NOMO-1 (cell line): ENCODE results near the gene MINDY1.

ENCODE experiments used
- DNase-seq, 2 experiments: peaks; one replicate each; lab custom pipeline; 2025; ENCODE audit not compliant: unreplicated experiment in 2 of 2; lab: John Stamatoyannopoulos, UW

The MINDY1 gene

DNA sequence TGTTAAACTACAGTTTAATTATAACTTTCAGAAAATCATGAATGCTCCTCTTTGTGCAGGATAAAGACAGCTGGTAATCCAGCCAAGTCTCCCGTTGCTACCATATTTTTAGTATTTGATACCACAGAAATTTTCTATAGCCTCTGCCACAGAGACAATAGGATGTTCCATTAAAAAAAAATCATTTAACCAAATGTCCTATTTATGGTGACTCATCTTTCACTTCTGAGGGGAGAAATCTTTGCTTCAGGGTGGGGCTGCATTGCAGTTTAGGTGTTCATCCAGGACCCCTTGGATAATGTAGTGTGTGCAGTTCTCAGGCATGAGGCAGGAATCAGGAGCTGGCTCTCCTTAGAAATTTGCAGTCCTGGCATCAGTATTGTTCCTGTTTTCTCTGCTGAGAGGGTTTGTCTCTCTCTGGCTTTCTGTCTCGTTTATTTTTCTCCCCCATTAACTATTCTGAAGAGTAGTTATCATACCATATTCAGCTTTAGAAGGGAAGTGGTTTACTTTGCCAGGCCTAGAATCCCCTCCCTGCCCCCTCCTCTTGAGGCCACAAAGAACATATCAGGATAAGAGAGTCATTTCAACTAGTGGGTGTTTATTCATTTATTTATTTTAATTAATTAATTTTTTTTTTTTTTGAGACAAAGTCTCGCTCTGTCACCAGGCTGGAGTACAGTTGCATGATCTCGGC, 4.6 kb upstream of the MINDY1 start:
- DNase-seq: no peak

- no peak for DNase-seq
Measured at GRCh38 chr1:151010346-151010726, 3.6 kb upstream of the MINDY1 start.

GRCh38 chr1:151009674-151010345, 3.1 kb upstream of the MINDY1 start:
- no peak for DNase-seq

- DNase-seq: no peak
Measured at GRCh38 chr1:151009206-151009587, 2.5 kb upstream of the MINDY1 start.

- DNase-seq: peak; percentile 92 to 95
Measured at GRCh38 chr1:151008244-151009205, 1.8 kb upstream of the MINDY1 start, which contains the start of gene PRUNE1. PRUNE1 (plus strand) TSS chr1:151008449; CDS start chr1:151008633, 184 bp downstream.

- no peak for DNase-seq
Measured at GRCh38 chr1:151007853-151008243, 1.1 kb upstream of the MINDY1 start.

DNA sequence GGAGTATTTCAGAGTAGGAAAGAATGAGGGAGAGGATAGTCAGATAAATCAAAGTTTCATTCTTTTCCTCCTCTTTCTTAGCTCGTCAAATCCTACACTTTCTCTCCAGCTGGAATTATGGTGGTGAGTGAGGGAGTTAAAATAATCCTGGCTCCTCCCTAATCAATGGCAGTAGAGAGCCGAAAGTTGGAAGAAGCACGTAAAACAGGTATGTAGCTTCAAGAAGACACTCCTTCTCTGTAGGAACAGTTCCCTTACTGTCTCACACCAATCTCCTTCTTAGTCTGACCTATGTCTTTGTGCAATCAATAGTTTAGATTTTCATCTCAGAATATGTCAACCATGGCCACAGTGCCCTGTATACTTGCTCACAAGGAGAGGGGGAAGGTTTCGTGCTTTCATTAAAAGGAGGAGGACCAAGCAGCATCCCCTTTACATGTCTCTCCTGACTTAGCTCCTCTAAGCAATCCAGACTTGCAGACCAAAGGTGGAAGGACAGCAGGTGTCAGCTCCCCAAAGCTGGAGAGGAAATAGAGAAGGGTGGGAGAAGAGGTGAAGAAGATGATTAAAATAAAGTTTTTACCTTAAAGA, 878 bp downstream of the MINDY1 start:
- DNase-seq: peak in 1 of 2 experiments; percentile 10

- peak; percentile 38 to 67 for DNase-seq
Measured at GRCh38 chr1:151003180-151003579, 3.5 kb downstream of the MINDY1 start.

DNA sequence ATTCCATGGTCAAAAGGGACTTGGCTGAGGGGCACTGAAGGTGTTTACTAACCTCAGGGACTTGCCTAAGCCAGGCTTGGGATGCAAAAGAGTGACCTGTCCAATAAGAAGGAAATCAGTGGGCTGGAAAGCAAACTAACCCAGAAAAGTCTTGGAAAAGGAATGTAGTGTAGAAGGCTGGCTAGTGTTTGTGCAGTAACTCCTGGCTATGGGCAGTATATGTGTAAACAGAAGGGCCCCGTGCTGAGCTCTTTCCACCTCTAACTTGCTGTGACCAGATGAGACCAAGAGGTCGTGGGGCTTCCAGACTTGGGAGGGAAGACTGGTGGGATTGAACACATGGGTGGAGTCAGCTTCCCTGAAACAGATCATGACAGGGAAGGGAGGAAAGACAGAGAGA, 4.1 kb downstream of the MINDY1 start:
- no peak for DNase-seq

DNA sequence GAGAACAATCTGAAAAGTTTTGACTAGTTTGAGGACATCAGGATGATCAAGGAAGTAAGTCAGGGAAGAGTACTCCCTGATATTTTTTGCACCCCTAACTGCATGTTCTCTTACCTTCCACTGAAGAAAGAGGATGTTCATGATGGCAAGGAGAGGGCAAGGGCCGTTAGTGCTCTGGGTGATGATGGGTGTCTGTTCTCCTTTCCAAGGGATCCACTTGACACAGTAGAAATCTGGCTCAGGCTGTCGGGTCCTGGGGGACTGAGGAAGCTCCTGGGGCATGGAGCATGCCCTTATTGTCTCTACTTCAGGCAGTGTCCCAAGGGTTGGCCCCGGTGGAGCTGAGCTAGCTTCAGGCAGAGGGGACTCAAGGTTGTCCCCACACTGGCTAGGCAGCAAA, 4.7 kb downstream of the MINDY1 start:
- DNase-seq: no peak

DNA sequence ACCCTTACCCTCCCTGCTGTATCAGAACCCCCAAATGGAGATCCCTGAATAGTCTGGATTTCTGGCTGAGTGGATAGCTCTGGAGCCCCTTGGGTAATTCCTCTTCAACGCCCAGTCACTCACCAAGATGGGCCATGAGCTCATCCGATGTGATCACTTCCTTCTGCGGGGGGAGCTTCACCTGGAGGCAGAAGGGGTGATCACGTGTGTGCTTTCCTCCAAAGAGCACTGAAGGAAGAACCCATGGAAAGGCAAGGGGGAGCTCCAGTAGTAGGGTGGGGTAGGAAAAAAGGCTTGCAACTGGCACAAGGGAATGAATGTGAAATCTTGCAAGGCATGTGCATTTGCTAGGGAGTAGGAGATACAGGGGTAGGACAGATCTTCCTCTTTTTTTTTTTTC, 5.1 kb downstream of the MINDY1 start:
- peak in 1 of 2 experiments; percentile 35 for DNase-seq

- DNase-seq: no peak
Measured at GRCh38 chr1:151000408-151000807, 6.3 kb downstream of the MINDY1 start.

GRCh38 chr1:150999926-151000325, 6.8 kb downstream of the MINDY1 start:
- no peak for DNase-seq

DNA sequence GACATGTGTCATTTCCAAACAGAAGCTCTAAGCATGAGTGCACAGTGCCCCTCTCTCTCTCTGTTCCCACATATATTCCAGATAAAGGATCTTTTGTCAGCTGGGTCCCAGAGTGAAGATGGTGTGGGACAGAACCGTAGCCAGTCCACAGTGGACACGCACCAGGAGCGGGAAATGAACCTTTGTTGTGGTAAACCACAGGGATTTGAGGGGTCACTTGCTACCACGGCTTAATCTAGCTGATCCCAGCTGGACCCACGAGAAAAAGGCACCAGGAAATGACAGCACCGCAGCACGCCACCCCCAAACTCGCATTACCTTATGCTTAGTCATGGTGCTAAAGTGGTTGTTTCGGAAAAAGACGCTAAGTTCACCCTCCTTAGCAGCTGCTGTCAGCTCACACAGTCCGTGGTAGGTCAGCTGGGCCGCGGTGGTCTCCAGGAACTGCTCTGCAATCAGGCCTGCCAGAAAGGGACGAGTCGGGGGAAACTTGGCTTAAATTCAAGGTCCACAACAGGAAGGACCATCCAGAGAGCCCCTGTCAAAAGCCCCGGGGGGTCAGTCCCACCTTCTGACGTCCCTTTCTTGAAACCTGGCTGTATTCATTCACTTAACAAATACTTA, 7.5 kb downstream of the MINDY1 start:
- DNase-seq: no peak

DNA sequence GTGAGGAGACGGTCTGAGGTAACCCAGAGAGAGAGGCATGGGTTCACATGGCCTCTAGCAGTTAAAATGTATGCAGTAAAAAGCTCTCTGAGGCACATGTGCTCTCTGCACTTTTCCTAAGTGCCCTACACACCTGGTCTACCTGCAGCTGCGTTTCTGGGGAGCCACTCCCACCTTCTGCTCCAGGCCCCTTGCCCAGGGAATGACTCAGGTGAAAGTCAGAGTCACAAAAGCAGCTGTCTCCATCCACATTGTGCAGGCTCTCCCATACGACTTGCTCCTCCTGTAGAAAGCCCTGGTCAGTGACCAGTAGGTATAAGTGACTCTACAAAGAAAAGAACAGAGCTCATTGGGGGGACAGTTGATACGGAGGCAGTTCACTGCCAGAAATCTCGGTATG, 8.8 kb downstream of the MINDY1 start:
- DNase-seq: no peak

- DNase-seq: no peak
Measured at GRCh38 chr1:150997126-150997872, 9.4 kb downstream of the MINDY1 start.

- no peak for DNase-seq
Measured at GRCh38 chr1:150995896-150996295, 10.8 kb downstream of the MINDY1 start.

GRCh38 chr1:150995460-150995859, 11.2 kb downstream of the MINDY1 start:
- no peak for DNase-seq

DNA sequence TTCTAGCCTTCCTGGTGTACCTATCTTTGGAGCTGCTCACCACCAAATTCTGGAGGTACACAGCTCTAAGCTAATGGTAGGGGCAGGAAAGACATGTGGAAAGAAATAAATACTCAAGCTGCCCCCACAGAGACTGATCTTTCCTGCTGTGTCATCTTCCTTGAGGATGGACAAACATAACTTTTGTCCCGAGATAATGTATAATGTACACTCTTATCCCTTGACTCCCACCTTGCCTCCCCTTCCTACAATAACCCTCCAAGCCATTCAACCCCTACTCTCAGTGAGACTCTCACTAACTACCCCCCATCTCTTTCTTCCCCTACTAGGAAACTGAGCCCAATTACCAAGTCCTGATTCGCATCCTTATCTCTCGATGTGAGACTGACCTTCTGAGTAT, 12.5 kb downstream of the MINDY1 start:
- DNase-seq: no peak

GRCh38 chr1:150992626-150993025, 14.1 kb downstream of the MINDY1 start:
- no peak for DNase-seq
